ENCODE results near the gene PRDM2. TPM values are rescaled to one million over a fixed set of nuclear protein-coding genes. Genes with fewer than 3 reads are reported as not detected.

Gene PRDM2
- total and polyA plus RNA-seq, 2 experiments from 2014 or later, result 11.5 to 18.6 TPM

GRCh38 chr1:13801232-13801631 lies 101.2 kb downstream of the PRDM2 start:
- Histone ChIP-seq H3K27me3 (no peaks in the 10 kb centered on the region), H3K27ac (no peak overlapping the region), H3K9me2 (replicated peaks; ENCODE audit: insufficient read depth) (no peaks in the 10 kb centered on the region), H2AFZ (no peak overlapping the region), H3K36me3 (replicated peaks; ENCODE audit: insufficient read depth, low read depth) (no peaks in the 10 kb centered on the region), H4K20me1 (ENCODE audit: insufficient read depth, poor library complexity, severe bottlenecking) (no peaks in the 10 kb centered on the region), H3K4me1 (ENCODE audit: insufficient read depth) (peaks cover 4% of the 10 kb centered on the region), H3K4me3 (no peak overlapping the region), H3K9me3 (ENCODE audit: low read depth) (no peaks in the 10 kb centered on the region), H3K79me2 (peaks cover 4% of the 10 kb centered on the region), H3K4me2 (no peak overlapping the region)
- TF ChIP-seq CTCF (IDR thresholded peaks at IDR 0.05; ENCODE audit: poor library complexity) (no peak), EZH2phosphoT487 (IDR thresholded peaks at IDR 0.05; ENCODE audit: low read depth, severe bottlenecking, unreplicated experiment) (no peak), EZH2 (IDR thresholded peaks at IDR 0.05; ENCODE audit: borderline replicate concordance) (no peak)
- WGBS (ENCODE audit: low lambda C conversion rate, missing lambda C conversion rate), result 84% methylated on average over 8 of the region's 8 CpGs
- DNase-seq (ENCODE audit: low spot score), result no peak

- no peak for DNase-seq (ENCODE audit: low spot score)
- Histone ChIP-seq H3K27me3 (no peaks in the 10 kb centered on the region), H3K9me3 (ENCODE audit: low read depth) (no peaks in the 10 kb centered on the region), H3K4me3 (no peak overlapping the region), H3K4me1 (ENCODE audit: insufficient read depth) (peaks cover 4% of the 10 kb centered on the region), H3K4me2 (no peak overlapping the region), H3K9me2 (replicated peaks; ENCODE audit: insufficient read depth) (no peaks in the 10 kb centered on the region), H3K36me3 (replicated peaks; ENCODE audit: insufficient read depth, low read depth) (no peaks in the 10 kb centered on the region), H2AFZ (no peak overlapping the region), H3K27ac (no peak overlapping the region), H3K79me2 (peaks cover 4% of the 10 kb centered on the region), H4K20me1 (ENCODE audit: insufficient read depth, poor library complexity, severe bottlenecking) (no peaks in the 10 kb centered on the region)
- 90% methylated on average over 20 of the region's 20 CpGs for WGBS (ENCODE audit: low lambda C conversion rate, missing lambda C conversion rate)
- TF ChIP-seq EZH2phosphoT487 (IDR thresholded peaks at IDR 0.05; ENCODE audit: low read depth, severe bottlenecking, unreplicated experiment), result no peak
- TF ChIP-seq CTCF (IDR thresholded peaks at IDR 0.05; ENCODE audit: poor library complexity), result no peak
- no peak for TF ChIP-seq EZH2 (IDR thresholded peaks at IDR 0.05; ENCODE audit: borderline replicate concordance)
These were observed 101.9 kb downstream of the PRDM2 start for GRCh38 chr1:13801655-13802486.

- 92% methylated on average over 19 of the region's 19 CpGs for WGBS (ENCODE audit: low lambda C conversion rate, missing lambda C conversion rate)
- H3K9me2 ChIP-seq (replicated peaks; ENCODE audit: insufficient read depth), result no peaks in the 10 kb centered on the region
These were observed 103.0 kb downstream of the PRDM2 start for GRCh38 chr1:13802782-13803545.

More at GRCh38 chr1:13802782-13803545, 103.0 kb downstream of the PRDM2 start:
- Histone ChIP-seq H3K79me2 (no peaks in the 10 kb centered on the region), H3K4me3 (no peak overlapping the region), H3K4me2 (no peak overlapping the region), H3K9me3 (ENCODE audit: low read depth) (no peaks in the 10 kb centered on the region), H3K36me3 (replicated peaks; ENCODE audit: insufficient read depth, low read depth) (no peaks in the 10 kb centered on the region), H3K27me3 (no peaks in the 10 kb centered on the region), H2AFZ (no peak overlapping the region), H3K27ac (no peak overlapping the region), H3K4me1 (ENCODE audit: insufficient read depth) (peaks cover 4% of the 10 kb centered on the region), H4K20me1 (ENCODE audit: insufficient read depth, poor library complexity, severe bottlenecking) (no peaks in the 10 kb centered on the region)
- TF ChIP-seq CTCF (IDR thresholded peaks at IDR 0.05; ENCODE audit: poor library complexity), result no peak
- TF ChIP-seq EZH2 (IDR thresholded peaks at IDR 0.05; ENCODE audit: borderline replicate concordance), result no peak
- TF ChIP-seq EZH2phosphoT487 (IDR thresholded peaks at IDR 0.05; ENCODE audit: low read depth, severe bottlenecking, unreplicated experiment), result no peak
- no peak for DNase-seq (ENCODE audit: low spot score)
